Fibroblast of lung (primary cell): ENCODE data around the gene CCL17. TPM values are rescaled to one million over a fixed set of nuclear protein-coding genes. Genes with fewer than 3 reads are reported as not detected.

ENCODE experiments used
- DNase-seq, 2 donors: peaks; one replicate each; pipeline versions ENCODE4 v3.0.0 to v3.0.0-alpha.2; 2010; ENCODE audit warnings: low read depth in 2 of 2
- H2AFZ ChIP-seq: 2 replicates; pipeline ENCODE4 v1.5.1; 2012; ENCODE audit warnings: low read length, control low read depth, inconsistent platforms
- H3K27ac ChIP-seq: 2 replicates; pipeline ENCODE4 v1.5.1; 2011; ENCODE audit warnings: low read length, control low read depth; ENCODE audit not compliant: insufficient read depth
- H3K27me3 ChIP-seq: 2 replicates; pipeline ENCODE4 v1.5.1; 2011; ENCODE audit warnings: mild to moderate bottlenecking, low read length; ENCODE audit not compliant: control insufficient read depth, insufficient read depth
- H3K36me3 ChIP-seq: 2 replicates; pipeline ENCODE4 v1.5.1; 2011; ENCODE audit warnings: low read length; ENCODE audit not compliant: control insufficient read depth, insufficient read depth
- H3K4me1 ChIP-seq: 2 replicates; pipeline ENCODE4 v1.5.1; 2011; ENCODE audit warnings: low read length; ENCODE audit not compliant: control insufficient read depth, insufficient read depth; ENCODE audit errors: extremely low read depth
- H3K4me2 ChIP-seq: 2 replicates; pipeline ENCODE4 v1.5.1; 2011; ENCODE audit warnings: low read length, control low read depth; ENCODE audit not compliant: insufficient read depth; ENCODE audit errors: extremely low read depth
- H3K4me3 ChIP-seq, 4 experiments: fragments of 200-600 bp in 1 of 4; sonication (generic) in 1 of 4; replicated peaks in 1 of 4; 2 replicates each; pipeline ENCODE4 v1.5.1; 2011 to 2016; ENCODE audit warnings: low read length in 4 of 4, low read depth in 3 of 4, mild to moderate bottlenecking in 3 of 4, control low read depth in 2 of 4, inconsistent platforms in 1 of 4, mixed read lengths in 1 of 4; ENCODE audit not compliant: insufficient read depth in 1 of 4; ENCODE audit errors: control extremely low read depth in 1 of 4
- H3K79me2 ChIP-seq: 2 replicates; pipeline ENCODE4 v1.5.1; 2012; ENCODE audit warnings: mild to moderate bottlenecking, low read length, inconsistent platforms; ENCODE audit not compliant: control insufficient read depth, insufficient read depth
- H3K9ac ChIP-seq: 2 replicates; pipeline ENCODE4 v1.5.1; 2011; ENCODE audit warnings: mild to moderate bottlenecking, low read length, control low read depth; ENCODE audit not compliant: insufficient read depth
- H3K9me3 ChIP-seq: 2 replicates; pipeline ENCODE4 v1.5.1; 2012; ENCODE audit warnings: low read depth, low read length; ENCODE audit not compliant: control insufficient read depth, insufficient read depth
- H4K20me1 ChIP-seq: 2 replicates; pipeline ENCODE4 v1.5.1; 2011; ENCODE audit warnings: low read length; ENCODE audit not compliant: control insufficient read depth, insufficient read depth; ENCODE audit errors: extremely low read depth
- EZH2 ChIP-seq: IDR thresholded peaks from 2 replicates; pipeline ENCODE4 v1.5.1; 2012; ENCODE audit warnings: low read length, control low read depth, mild to moderate bottlenecking; ENCODE audit errors: missing control alignments
- polyA plus RNA-seq, 2 donors: library from polyadenylated mRNA; depleted of rRNA in 1 of 2; stranded (reverse) in 1 of 2; unstranded in 1 of 2; fragments of >200 nt; gene quantifications; 2 replicates each; pipeline ENCODE4 v1.2.1, GENCODE V29; 2011 to 2012; ENCODE audit warnings: missing spikeins in 1 of 2
- total RNA-seq: library from RNA; depleted of rRNA; stranded (reverse); fragments of >200 nt; gene quantifications from 2 replicates; pipeline ENCODE4 v1.2.1, GENCODE V29; 2014
- TF ChIP-seq, protein P1 (sequence below), 2 donors: IDR thresholded peaks in 1 of 2; conservative IDR thresholded peaks in 1 of 2; 1 replicate in 1 of 2; 2 replicates in 1 of 2; pipeline ENCODE4 v1.5.1; 2011 to 2012; ENCODE audit warnings: low read length in 2 of 2, control low read depth in 1 of 2, inconsistent platforms in 1 of 2, low read depth in 1 of 2, mild to moderate bottlenecking in 1 of 2

CCL17 gene
- total and polyA plus RNA-seq, 2 donors (not counting 1 experiment from before 2014, with no cell fraction given), result not detected

GRCh38 chr16:57447186-57447962 is 42.8 kb downstream of the CCL17 start, which contains the start of the genes CIAPIN1 and COQ9:
CIAPIN1 (minus strand) TSS chr16:57447385; CDS start chr16:57440928, 6,457 bp downstream.
COQ9 (plus strand) TSS chr16:57447479; CDS start chr16:57447506, 27 bp downstream.
- H3K27me3 ChIP-seq, result no peaks in the 10 kb centered on the region
- TF ChIP-seq, protein P1, sequence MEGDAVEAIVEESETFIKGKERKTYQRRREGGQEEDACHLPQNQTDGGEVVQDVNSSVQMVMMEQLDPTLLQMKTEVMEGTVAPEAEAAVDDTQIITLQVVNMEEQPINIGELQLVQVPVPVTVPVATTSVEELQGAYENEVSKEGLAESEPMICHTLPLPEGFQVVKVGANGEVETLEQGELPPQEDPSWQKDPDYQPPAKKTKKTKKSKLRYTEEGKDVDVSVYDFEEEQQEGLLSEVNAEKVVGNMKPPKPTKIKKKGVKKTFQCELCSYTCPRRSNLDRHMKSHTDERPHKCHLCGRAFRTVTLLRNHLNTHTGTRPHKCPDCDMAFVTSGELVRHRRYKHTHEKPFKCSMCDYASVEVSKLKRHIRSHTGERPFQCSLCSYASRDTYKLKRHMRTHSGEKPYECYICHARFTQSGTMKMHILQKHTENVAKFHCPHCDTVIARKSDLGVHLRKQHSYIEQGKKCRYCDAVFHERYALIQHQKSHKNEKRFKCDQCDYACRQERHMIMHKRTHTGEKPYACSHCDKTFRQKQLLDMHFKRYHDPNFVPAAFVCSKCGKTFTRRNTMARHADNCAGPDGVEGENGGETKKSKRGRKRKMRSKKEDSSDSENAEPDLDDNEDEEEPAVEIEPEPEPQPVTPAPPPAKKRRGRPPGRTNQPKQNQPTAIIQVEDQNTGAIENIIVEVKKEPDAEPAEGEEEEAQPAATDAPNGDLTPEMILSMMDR (conservative IDR thresholded peaks at IDR 0.05 in 1 of 2, IDR thresholded peaks at IDR 0.05 in 1 of 2; ENCODE audit: low read depth in 1 of 2, low read length in 2 of 2), result no peak
- TF ChIP-seq EZH2, result no peak
- no peaks in the 10 kb centered on the region for H3K9me3 ChIP-seq
- H3K27ac ChIP-seq, result peak within 1 kb of the TSS; percentile 77
- peak within 1 kb of the TSS; percentile 91 to 96 (median 94) for H3K4me3 ChIP-seq
- peaks cover 3% of the 10 kb centered on the region for H3K36me3 ChIP-seq
- H3K9ac ChIP-seq, result peak within 1 kb of the TSS; percentile 91
- peak within 1 kb of the TSS; percentile 96 for H3K4me2 ChIP-seq
- no peaks in the 10 kb centered on the region for H4K20me1 ChIP-seq
- DNase-seq, result peak; percentile 89 to 91
- H3K79me2 ChIP-seq, result peaks cover 44% of the 10 kb centered on the region
- no peaks in the 10 kb centered on the region for H3K4me1 ChIP-seq
- peak within 1 kb of the TSS; percentile 94 for H2AFZ ChIP-seq

DNA sequence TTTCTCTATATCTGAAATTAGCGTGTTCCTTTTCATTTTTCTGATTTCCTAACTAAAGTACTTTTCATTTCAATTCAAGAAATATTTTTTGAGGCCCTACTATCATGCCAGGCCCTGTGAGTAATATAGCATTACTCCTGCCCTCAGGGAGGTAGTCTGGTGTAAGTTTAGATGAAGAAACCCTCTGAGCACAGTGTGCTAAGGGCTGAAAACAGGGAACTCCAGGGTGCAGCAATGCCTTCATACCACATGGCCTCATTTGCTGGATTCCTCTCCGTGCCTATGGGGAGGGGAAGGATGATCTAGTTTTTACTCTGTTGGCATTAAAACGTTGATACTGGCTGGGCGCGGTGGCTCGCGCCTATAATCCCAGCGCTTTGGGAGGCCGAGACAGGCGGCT is 47.5 kb downstream of the CCL17 start:
- Histone ChIP-seq H3K27me3 (no peaks in the 10 kb centered on the region), H3K4me2 (no peak overlapping the region), H3K4me3 (no peak overlapping the region), H3K9ac (no peak overlapping the region), H2AFZ (no peak overlapping the region), H4K20me1 (no peaks in the 10 kb centered on the region), H3K36me3 (peaks cover 6% of the 10 kb centered on the region), H3K79me2 (peaks cover 6% of the 10 kb centered on the region), H3K4me1 (no peaks in the 10 kb centered on the region), H3K9me3 (no peaks in the 10 kb centered on the region), H3K27ac (no peak overlapping the region)
- DNase-seq, result no peak
- TF ChIP-seq, protein P1 (conservative IDR thresholded peaks at IDR 0.05 in 1 of 2, IDR thresholded peaks at IDR 0.05 in 1 of 2; ENCODE audit: low read depth in 1 of 2, low read length in 2 of 2), result no peak
- TF ChIP-seq EZH2, result no peak

DNA sequence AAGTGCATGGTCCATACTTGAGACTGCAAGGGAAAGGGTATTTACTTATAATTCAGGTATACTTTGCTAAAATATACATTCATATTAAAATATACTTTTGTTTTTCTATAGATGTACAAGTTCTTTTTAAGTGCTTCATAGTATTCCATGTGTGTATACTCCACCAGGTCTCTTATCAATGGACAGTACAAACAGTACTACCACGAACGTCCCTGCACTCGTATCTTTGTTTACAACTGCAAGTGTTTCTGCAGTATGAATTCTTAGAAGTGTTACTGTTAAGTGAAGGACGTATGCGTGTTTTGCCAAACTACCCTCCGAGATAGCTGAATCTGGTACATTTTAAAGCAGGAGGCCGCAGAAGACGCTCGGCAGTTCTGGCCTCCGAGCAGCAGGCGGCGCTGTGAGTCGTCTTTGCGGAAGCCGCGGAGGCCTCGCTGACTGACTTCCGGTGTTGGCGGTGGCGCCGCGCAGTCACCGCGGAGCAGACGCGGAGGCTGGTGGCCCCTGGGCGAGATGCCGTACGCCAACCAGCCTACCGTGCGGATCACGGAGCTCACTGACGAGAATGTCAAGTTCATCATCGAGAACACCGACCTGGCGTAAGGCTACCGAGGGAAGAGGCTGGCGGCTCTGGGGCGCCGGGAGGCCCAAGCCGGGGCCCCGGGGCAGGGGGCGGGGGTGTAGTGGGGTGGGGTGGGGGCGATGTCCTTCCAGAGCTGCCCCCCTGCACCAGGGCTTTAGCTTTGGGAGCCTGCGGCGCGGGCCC is 57.8 kb downstream of the CCL17 start, which contains the start of gene POLR2C:
Gene POLR2C (plus strand): TSS at position 471 of the 769 bp plus-strand sequence. CDS start 46 bp downstream, at position 517.
- H3K4me3 ChIP-seq, result peak within 1 kb of the TSS; percentile 74 to 93 (median 84)
- no peaks in the 10 kb centered on the region for H3K9me3 ChIP-seq
- no peaks in the 10 kb centered on the region for H3K27me3 ChIP-seq
- no peak for TF ChIP-seq EZH2
- TF ChIP-seq, protein P1 (conservative IDR thresholded peaks at IDR 0.05 in 1 of 2, IDR thresholded peaks at IDR 0.05 in 1 of 2; ENCODE audit: low read depth in 1 of 2, low read length in 2 of 2), result peak; percentile 70 to 93
- peaks cover 7% of the 10 kb centered on the region for H3K36me3 ChIP-seq
- H3K4me1 ChIP-seq, result no peaks in the 10 kb centered on the region
- H3K79me2 ChIP-seq, result peaks cover 24% of the 10 kb centered on the region
- peak within 1 kb of the TSS; percentile 81 for H3K9ac ChIP-seq
- no peaks in the 10 kb centered on the region for H4K20me1 ChIP-seq
- H2AFZ ChIP-seq, result peak within 1 kb of the TSS; percentile 83
- H3K27ac ChIP-seq, result peak within 1 kb of the TSS; percentile 76
- H3K4me2 ChIP-seq, result peak within 1 kb of the TSS; percentile 97
- DNase-seq, result peak; percentile 79 to 87
